Left lung (tissue), 14 donors: ENCODE data around the gene PHKG1. TPM values are rescaled to one million over a fixed set of nuclear protein-coding genes. Genes with fewer than 3 reads are reported as not detected.
"Not testable (repeated sequence)": the region's sequence is repeated elsewhere in the genome, so short reads cannot be mapped to it uniquely, and the experiment has no call there.

ENCODE experiments used
- ATAC-seq: fragments of 200-7000 bp; cut with Tn5 transposase; one replicate; pipeline ENCODE4 v1.9.1; 2020; ENCODE audit warnings: moderate library complexity
- DNase-seq, 4 donors: peaks; one replicate each; pipeline ENCODE4 v3.0.0-alpha.2; 2013 to 2020
- H3K27ac ChIP-seq, 2 donors: fragments of 200-600 bp; sonication (generic) in 1 of 2; one replicate each; pipeline versions ENCODE4 v1.5.0 to v1.8.0; 2020 to 2021
- H3K27me3 ChIP-seq, 2 donors: fragments of 200-600 bp; sonication (generic) in 1 of 2; one replicate each; pipeline versions ENCODE4 v1.5.0 to v1.8.0; 2020 to 2021
- H3K36me3 ChIP-seq, 2 donors: fragments of 200-600 bp; sonication (generic) in 1 of 2; one replicate each; pipeline versions ENCODE4 v1.5.0 to v1.8.0; 2020 to 2021
- H3K4me1 ChIP-seq, 2 donors: fragments of 200-600 bp; one replicate each; pipeline ENCODE4 v1.8.0; 2021
- H3K4me3 ChIP-seq, 2 donors: fragments of 200-600 bp; sonication (generic) in 1 of 2; one replicate each; pipeline versions ENCODE4 v1.5.0 to v1.8.0; 2020 to 2021; ENCODE audit warnings: mild to moderate bottlenecking in 1 of 2
- H3K9me3 ChIP-seq, 2 donors: fragments of 200-600 bp; sonication (generic) in 1 of 2; one replicate each; pipeline versions ENCODE4 v1.5.0 to v1.8.0; 2020 to 2021
- CTCF ChIP-seq, 2 donors: fragments of 200-600 bp; sonication (generic) in 1 of 2; IDR thresholded peaks; one replicate each; pipeline versions ENCODE4 v1.5.0 to v1.8.0; 2021; ENCODE audit warnings: antibody characterized with exemption in 2 of 2
- intact Hi-C, 2 donors: fragments of 100-400 bp; cut with DNase I; formaldehyde crosslinking; loops; one replicate each; pipeline versions ENCODE4 v1.11.2 to v1.14.2; 2022
- long read RNA-seq, 12 donors: library from polyadenylated mRNA in 2 of 12; unstranded in 2 of 12; transcript quantifications; one replicate each; pipeline ENCODE4 v2.0.0 and lab custom pipeline, GENCODE V29; 2019 to 2026
- polyA plus RNA-seq, 6 donors: library from polyadenylated mRNA; unstranded; fragments of 120-200 nt; gene quantifications; one replicate each; pipeline ENCODE4 v1.2.1, GENCODE V29; 2013; ENCODE audit not compliant: insufficient read length in 6 of 6
- total RNA-seq, 2 donors: library from RNA; stranded (reverse); fragmentation: NEBNext Ultra II Directional; extraction: Animal tissue kit (Norgen Biotek cat#: 25700); gene quantifications; one replicate each; pipeline ENCODE4 v1.2.1, GENCODE V29; 2021
- donor health status: DM: no; HTN: yes; CAD: no.
- donor health status: DM: no; HTN: no; CAD: no.

PHKG1 gene
- total RNA-seq (1 to 10 TPM in 1 of 2 donors, under 1 TPM in 1; 0.32 to 1.8 TPM), polyA plus RNA-seq (1 to 10 TPM; 1.8 to 3.9 (median 2.9) TPM)
- long read RNA-seq, donor 1, partial matches to known transcripts = 0 of 15 reads
- long read RNA-seq, donor 1, other reads (novel, unspliced or antisense) = 15 of 15 reads
- long read RNA-seq, donor 2 = 0 reads
- long read RNA-seq, donor 3, partial matches to known transcripts = 10 of 10 reads
- long read RNA-seq, donor 3, other reads (novel, unspliced or antisense) = 0 of 10 reads
- long read RNA-seq, donor 4, partial matches to known transcripts = 0 of 5 reads
- long read RNA-seq, donor 4, other reads (novel, unspliced or antisense) = 5 of 5 reads
- long read RNA-seq, donor 5 = 0 reads
- long read RNA-seq, donor 6 = 0 reads
- long read RNA-seq, donor 7 = 0 reads
- long read RNA-seq, donor 8 = 0 reads
- long read RNA-seq, donor 9 = 0 reads
- long read RNA-seq, donor 10 = 0 reads
- long read RNA-seq, donor 11, partial matches to known transcripts = 0 of 1 reads
- long read RNA-seq, donor 11, other reads (novel, unspliced or antisense) = 0 of 1 reads
- long read RNA-seq, donor 12 = 0 reads

GRCh38 chr7:56092789-56093531 is at the start of gene PHKG1:
Gene PHKG1 (minus strand): TSS chr7:56092952. CDS start chr7:56088941, 4,011 bp downstream.
- H3K27me3 ChIP-seq = no peaks in the 10 kb centered on the region
- peaks cover 7 to 8% of the 10 kb centered on the region in 2 donors for H3K4me1 ChIP-seq
- DNase-seq (peak; percentile 62 to 93 (median 82)), ATAC-seq (peak; percentile 97)
- H3K4me3 ChIP-seq = no peak within 1 kb of the TSS
- no peaks in the 10 kb centered on the region for H3K9me3 ChIP-seq
- no peak within 1 kb of the TSS for H3K27ac ChIP-seq
- peak; percentile 45 to 47 for TF ChIP-seq CTCF (IDR thresholded peaks at IDR 0.05)
- H3K36me3 ChIP-seq = peaks cover 0 to 13% of the 10 kb centered on the region in 2 donors
- intact Hi-C loops = no loop called here

- H3K36me3 ChIP-seq, DNase-seq, H3K27ac ChIP-seq, H3K9me3 ChIP-seq, H3K27me3 ChIP-seq, intact Hi-C loops, H3K4me3 ChIP-seq, H3K4me1 ChIP-seq, ATAC-seq: not testable (repeated sequence)
These were observed 38.3 kb upstream of the PHKG1 start for GRCh38 chr7:56131062-56131461.

- TF ChIP-seq CTCF (IDR thresholded peaks at IDR 0.05) = no peak
- no peaks in the 10 kb centered on the region for H3K9me3 ChIP-seq
- H3K27me3 ChIP-seq = no peaks in the 10 kb centered on the region
- H3K27ac ChIP-seq = no peak overlapping the region
- H3K36me3 ChIP-seq = no peaks in the 10 kb centered on the region
- ATAC-seq = no peak
- DNase-seq = no peak
- no peaks in the 10 kb centered on the region for H3K4me1 ChIP-seq
- intact Hi-C loops = no loop called here
- H3K4me3 ChIP-seq = no peak overlapping the region
These were observed 34.7 kb upstream of the PHKG1 start for GRCh38 chr7:56127241-56127975.

GRCh38 chr7:56125831-56126230 is 33.1 kb upstream of the PHKG1 start:
- H3K4me1 ChIP-seq = no peaks in the 10 kb centered on the region
- H3K27me3 ChIP-seq = no peaks in the 10 kb centered on the region
- no peaks in the 10 kb centered on the region for H3K9me3 ChIP-seq
- intact Hi-C loops = no loop called here
- no peak overlapping the region for H3K4me3 ChIP-seq
- DNase-seq = no peak
- H3K27ac ChIP-seq = no peak overlapping the region
- H3K36me3 ChIP-seq = no peaks in the 10 kb centered on the region
- no peak for ATAC-seq
- TF ChIP-seq CTCF (IDR thresholded peaks at IDR 0.05) = no peak

GRCh38 chr7:56124981-56125380 is 32.2 kb upstream of the PHKG1 start:
- Histone ChIP-seq H3K4me1 (no peaks in the 10 kb centered on the region), H3K9me3 (no peaks in the 10 kb centered on the region), H3K27ac (no peak overlapping the region), H3K27me3 (no peaks in the 10 kb centered on the region), H3K36me3 (no peaks in the 10 kb centered on the region), H3K4me3 (no peak overlapping the region)
- intact Hi-C loops = no loop called here
- no peak for TF ChIP-seq CTCF (IDR thresholded peaks at IDR 0.05)
- ATAC-seq (no peak), DNase-seq (no peak)
